Activated CD4-positive, alpha-beta memory T cell treated with anti-CD3 and anti-CD28 coated beads for 36 hours (primary cell): Measurements from ENCODE around the gene PLA2G4E. TPM values are rescaled to one million over a fixed set of nuclear protein-coding genes. Genes with fewer than 3 reads are reported as not detected.

Source experiments
- CTCF ChIA-PET: fragments of 350-600 bp; sonication (Branson Sonifier 250); formaldehyde crosslinking; loops from one replicate; lab custom pipeline; 2021; ENCODE audit warnings: antibody characterized with exemption, inconsistent platforms; lab: Charles Lee
- POLR2A ChIA-PET: fragments of 350-600 bp; sonication (Branson Sonifier 250); formaldehyde crosslinking; loops from one replicate; lab custom pipeline; 2021; ENCODE audit warnings: antibody characterized with exemption; lab: Charles Lee
- DNase-seq: peaks from one replicate; pipeline ENCODE4 v3.0.0-alpha.2; 2020
- H3K27ac Mint-ChIP-seq: one replicate; pipeline ENCODE4 v1.8.0; 2021; ENCODE audit warnings: mixed read lengths
- H3K27me3 Mint-ChIP-seq: one replicate; pipeline ENCODE4 v1.8.0; 2021; ENCODE audit warnings: mixed read lengths
- H3K36me3 Mint-ChIP-seq: one replicate; pipeline ENCODE4 v1.8.0; 2021; ENCODE audit warnings: mixed read lengths
- H3K4me1 Mint-ChIP-seq: one replicate; pipeline ENCODE4 v1.8.0; 2021; ENCODE audit warnings: low read depth, mixed read lengths
- H3K4me3 Mint-ChIP-seq: one replicate; pipeline ENCODE4 v1.8.0; 2021; ENCODE audit warnings: mild to moderate bottlenecking, mixed read lengths
- H3K9me3 Mint-ChIP-seq: one replicate; pipeline ENCODE4 v1.8.0; 2021; ENCODE audit warnings: mixed read lengths
- intact Hi-C: fragments of 100-400 bp; cut with micrococcal nuclease; formaldehyde crosslinking; loops from one replicate; pipeline ENCODE4 v1.15.1; 2023
- total RNA-seq, 2 experiments: library from RNA; stranded (reverse); gene quantifications; one replicate each; pipeline ENCODE4 v1.2.3, GENCODE V29; 2021

The PLA2G4E gene
- total RNA-seq, 2 experiments from 2014 or later: not detected

DNA sequence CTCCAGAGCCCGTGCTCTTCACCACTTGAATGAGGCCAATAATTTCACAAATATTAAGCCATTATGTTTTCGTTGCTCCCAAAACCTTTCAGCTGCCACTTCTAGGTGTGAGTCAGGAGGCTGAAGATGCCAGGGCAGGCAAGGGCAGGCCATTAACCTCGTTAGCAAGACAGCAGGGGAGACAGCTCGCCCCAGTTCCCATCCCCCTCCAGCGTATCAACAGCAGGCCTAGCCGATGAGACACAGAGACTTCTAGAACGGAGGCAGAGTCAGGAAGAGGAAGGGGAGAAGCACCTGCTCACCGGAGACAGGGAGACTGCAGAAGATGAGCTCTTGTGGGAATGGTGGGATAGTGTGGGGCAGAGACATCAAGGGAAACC is 28.0 kb upstream of the PLA2G4E start:
- CTCF ChIA-PET: no interaction called here
- intact Hi-C loops: no loop called here
- H3K4me1 Mint-ChIP-seq: peaks cover 4% of the 10 kb centered on the region
- H3K27ac Mint-ChIP-seq: no peak overlapping the region
- no peak overlapping the region for H3K4me3 Mint-ChIP-seq
- no peaks in the 10 kb centered on the region for H3K36me3 Mint-ChIP-seq
- no peak for DNase-seq
- H3K27me3 Mint-ChIP-seq: peaks cover 8% of the 10 kb centered on the region
- H3K9me3 Mint-ChIP-seq: no peaks in the 10 kb centered on the region
- POLR2A ChIA-PET: no interaction called here

DNA sequence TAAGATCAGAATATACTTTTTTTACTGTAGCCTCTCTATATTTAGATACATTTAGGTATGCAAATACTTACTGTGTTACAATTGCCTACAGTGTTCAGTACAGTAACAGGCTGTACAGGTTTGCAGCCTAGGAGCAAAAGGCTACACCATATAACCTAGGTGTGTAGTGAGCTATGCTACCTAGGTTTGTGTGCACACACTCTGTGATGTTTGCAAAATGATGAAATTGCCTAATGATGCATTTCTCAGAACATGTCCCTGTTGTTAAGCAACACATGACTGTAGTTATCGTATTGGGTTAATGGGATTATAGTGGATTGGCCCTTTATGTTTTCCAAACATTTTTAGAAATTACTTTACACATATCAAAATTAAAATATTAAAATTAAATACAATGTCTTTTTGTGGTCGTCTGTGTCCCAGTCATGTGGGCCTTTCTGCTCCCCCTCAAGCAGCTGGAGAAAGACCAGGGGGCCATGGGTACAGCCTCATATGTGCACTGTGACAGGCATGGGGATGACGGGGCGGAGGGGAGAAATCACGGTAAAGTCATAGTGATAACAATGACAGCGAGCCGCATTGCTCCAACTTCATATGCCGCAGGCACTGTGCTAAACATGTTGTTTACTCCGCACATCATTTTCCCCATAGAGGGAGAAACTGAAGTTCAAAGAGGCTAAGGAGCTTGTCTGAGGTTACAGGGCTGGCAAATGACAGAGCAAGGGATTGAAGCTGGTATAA is 27.4 kb upstream of the PLA2G4E start:
- no peak overlapping the region for H3K4me3 Mint-ChIP-seq
- peaks cover 4% of the 10 kb centered on the region for H3K4me1 Mint-ChIP-seq
- DNase-seq: no peak
- CTCF ChIA-PET: no interaction called here
- no peak overlapping the region for H3K27ac Mint-ChIP-seq
- peaks cover 6% of the 10 kb centered on the region for H3K27me3 Mint-ChIP-seq
- no peaks in the 10 kb centered on the region for H3K9me3 Mint-ChIP-seq
- intact Hi-C loops: no loop called here
- POLR2A ChIA-PET: no interaction called here
- H3K36me3 Mint-ChIP-seq: no peaks in the 10 kb centered on the region

DNA sequence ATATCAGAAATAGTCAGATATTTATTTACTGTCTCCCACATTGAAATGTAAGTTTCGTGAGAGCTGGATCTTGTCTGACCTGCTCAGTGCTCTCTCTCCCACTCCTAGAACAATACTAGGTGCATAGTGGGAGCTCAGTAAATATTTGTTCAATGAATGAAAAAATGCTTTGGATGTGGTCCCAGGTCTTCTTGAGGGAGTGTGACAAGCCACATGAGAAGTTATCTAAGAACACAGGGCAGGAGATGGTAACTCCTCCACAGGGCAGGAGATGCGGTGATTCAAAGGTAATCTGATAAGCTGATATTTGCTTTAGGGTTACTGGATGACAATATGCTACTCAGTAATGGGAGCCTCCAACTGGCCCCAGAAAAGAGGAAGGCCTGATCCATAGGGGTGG is 25.8 kb upstream of the PLA2G4E start:
- POLR2A ChIA-PET: no interaction called here
- CTCF ChIA-PET: interaction anchor here (0.9 kb wide), 1 partner anchor 57 kb away, joined by 5 read pairs; no protein-coding TSS in a partner anchor
- intact Hi-C loops: no loop called here
- Mint-ChIP-seq H3K27me3 (peaks cover 3% of the 10 kb centered on the region), H3K4me3 (no peak overlapping the region), H3K36me3 (no peaks in the 10 kb centered on the region), H3K9me3 (no peaks in the 10 kb centered on the region), H3K27ac (no peak overlapping the region), H3K4me1 (peaks cover 4% of the 10 kb centered on the region)
- DNase-seq: no peak

DNA sequence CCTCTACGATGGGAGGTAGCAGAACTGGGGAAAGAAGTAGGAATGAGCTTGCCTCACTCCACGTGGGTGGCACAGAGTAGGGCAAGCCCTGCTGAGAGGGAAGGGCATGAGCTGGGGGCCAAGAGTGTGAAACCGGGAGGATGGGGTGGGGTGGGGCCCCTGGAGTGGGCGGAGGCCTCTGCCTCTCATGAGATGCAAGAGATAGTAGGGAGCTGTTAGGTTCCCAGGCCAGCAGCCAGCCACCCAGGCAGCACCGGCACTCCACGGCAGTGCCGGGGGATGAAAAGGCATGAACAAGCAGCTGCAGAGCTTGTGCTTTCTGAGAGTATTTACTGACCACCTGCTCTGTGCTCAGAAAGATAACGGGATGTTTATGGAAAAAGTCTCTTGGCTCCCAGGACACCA is 24.4 kb upstream of the PLA2G4E start:
- CTCF ChIA-PET: interaction anchor here (0.8 to 1.3 kb wide), 2 partner anchors 55 to 57 kb away, joined by 3 read pairs; no protein-coding TSS in a partner anchor
- intact Hi-C loops: no loop called here
- no peak for DNase-seq
- POLR2A ChIA-PET: no interaction called here
- Mint-ChIP-seq H3K9me3 (no peaks in the 10 kb centered on the region), H3K27me3 (peaks cover 3% of the 10 kb centered on the region), H3K4me1 (peaks cover 4% of the 10 kb centered on the region), H3K4me3 (no peak overlapping the region), H3K27ac (no peak overlapping the region), H3K36me3 (no peaks in the 10 kb centered on the region)

DNA sequence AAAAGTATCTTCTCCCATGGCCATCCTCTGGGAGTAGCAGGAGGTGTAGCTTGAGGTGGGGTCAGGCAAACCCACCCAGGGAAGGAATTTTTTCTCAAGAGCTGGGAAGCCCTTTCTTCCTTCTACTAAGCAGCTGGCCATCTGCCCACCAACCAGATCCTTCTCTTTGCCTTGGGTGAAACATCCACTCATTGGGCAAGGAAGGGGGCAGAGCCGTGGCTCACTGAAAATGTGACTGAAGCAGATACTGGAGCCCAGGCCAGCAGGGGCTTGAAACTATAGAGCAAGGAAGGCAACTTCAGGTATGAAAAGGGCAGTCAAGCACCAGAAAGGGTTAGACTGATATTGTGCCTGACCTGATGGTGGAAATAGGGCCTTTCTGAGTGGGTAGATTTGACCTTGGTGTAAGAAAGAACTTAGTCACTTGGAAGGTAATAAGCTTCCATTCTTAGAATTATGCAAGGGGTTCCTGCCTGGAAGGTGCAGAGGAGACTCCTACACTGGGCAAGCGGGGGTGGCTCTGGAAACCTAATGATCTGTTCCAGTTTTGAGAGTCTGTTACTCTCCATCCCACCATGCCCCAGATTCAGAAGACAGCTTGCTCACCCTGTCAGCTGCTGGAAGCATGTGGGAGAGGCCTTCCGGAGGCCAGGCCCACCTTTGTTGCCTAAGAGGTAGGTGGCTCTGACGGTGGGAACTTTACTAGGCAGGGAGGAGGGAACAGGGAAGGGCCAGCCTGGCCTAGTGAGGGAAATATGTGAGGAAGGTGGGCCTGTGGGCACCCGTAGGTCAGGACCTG is 22.0 kb upstream of the PLA2G4E start:
- intact Hi-C loops: no loop called here
- ChIA-PET POLR2A (no interaction called here), CTCF (interaction anchor here (0.7 kb wide), 1 partner anchor 12 kb away, joined by 3 read pairs; no protein-coding TSS in a partner anchor)
- no peaks in the 10 kb centered on the region for H3K27me3 Mint-ChIP-seq
- no peaks in the 10 kb centered on the region for H3K36me3 Mint-ChIP-seq
- H3K4me3 Mint-ChIP-seq: no peak overlapping the region
- H3K4me1 Mint-ChIP-seq: peaks cover 4% of the 10 kb centered on the region
- DNase-seq: no peak
- no peaks in the 10 kb centered on the region for H3K9me3 Mint-ChIP-seq
- no peak overlapping the region for H3K27ac Mint-ChIP-seq

DNA sequence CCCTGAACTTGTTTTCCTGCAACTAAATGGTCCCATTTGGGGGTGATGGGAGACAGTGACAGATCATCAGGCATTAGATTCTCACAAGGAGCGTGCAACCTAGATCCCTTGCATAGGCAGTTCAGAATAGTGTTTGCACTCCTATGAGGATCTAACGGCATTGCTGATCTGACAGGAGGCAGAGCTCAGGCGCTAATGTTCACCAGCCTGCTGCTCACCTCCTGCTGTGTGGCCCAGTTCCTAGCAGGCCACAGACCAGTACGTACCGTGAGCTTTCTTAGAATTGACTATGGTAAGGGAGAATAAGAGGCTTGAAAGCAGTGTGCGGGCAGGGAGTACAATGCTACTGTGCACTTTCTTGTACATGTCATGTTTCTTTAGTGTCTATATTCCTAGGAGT is 17.6 kb upstream of the PLA2G4E start:
- Mint-ChIP-seq H3K36me3 (no peaks in the 10 kb centered on the region), H3K9me3 (no peaks in the 10 kb centered on the region), H3K27ac (no peak overlapping the region), H3K4me1 (peaks cover 10% of the 10 kb centered on the region), H3K4me3 (no peak overlapping the region), H3K27me3 (no peaks in the 10 kb centered on the region)
- intact Hi-C loops: no loop called here
- DNase-seq: no peak
- ChIA-PET POLR2A (no interaction called here), CTCF (no interaction called here)

DNA sequence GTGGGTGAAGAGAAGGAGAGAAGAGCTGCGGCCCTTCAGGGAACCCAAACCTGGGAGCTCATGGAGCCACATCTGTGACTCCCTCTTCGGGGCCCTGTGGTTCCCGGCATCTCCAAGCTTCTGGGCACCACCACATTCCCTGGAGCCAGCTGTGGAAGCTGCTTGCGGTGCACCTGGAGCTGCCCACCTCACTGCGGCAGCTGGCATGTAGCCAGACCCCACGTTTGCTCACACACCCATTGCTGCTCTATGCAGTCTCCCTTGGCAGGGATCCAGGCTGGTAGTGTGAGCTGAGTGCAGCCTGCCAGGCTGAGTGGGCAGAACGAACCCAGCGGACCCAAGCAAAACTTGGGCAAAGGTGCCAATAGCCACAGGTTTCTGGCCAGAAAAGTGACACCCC is 16.8 kb upstream of the PLA2G4E start:
- no peaks in the 10 kb centered on the region for H3K36me3 Mint-ChIP-seq
- no peak overlapping the region for H3K27ac Mint-ChIP-seq
- no peak overlapping the region for H3K4me3 Mint-ChIP-seq
- H3K4me1 Mint-ChIP-seq: peaks cover 14% of the 10 kb centered on the region
- POLR2A ChIA-PET: no interaction called here
- CTCF ChIA-PET: interaction anchor here (0.8 kb wide), 1 partner anchor 48 kb away, joined by 3 read pairs; no protein-coding TSS in a partner anchor
- DNase-seq: no peak
- intact Hi-C loops: no loop called here
- no peaks in the 10 kb centered on the region for H3K27me3 Mint-ChIP-seq
- no peaks in the 10 kb centered on the region for H3K9me3 Mint-ChIP-seq

DNA sequence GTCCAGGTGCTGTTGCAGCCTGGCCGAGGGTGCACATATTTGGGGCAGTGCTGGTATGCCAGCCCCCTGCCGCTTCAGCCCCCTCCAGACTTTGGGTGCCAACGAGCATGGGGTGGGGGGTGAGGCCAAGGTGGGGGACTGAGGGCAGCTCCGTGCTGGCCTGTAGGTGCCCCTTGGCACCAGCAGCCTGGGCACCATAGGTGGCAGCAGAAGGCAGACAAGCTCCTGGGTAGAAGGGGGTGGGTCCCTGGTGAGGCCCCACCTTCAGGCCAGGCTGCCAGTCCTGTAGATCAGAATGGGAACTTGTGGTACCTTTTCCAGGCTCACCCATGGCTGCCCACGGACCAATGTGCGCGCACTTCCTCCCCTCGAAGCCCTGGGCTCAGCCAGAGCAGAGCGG is 16.1 kb upstream of the PLA2G4E start:
- H3K36me3 Mint-ChIP-seq: no peaks in the 10 kb centered on the region
- POLR2A ChIA-PET: no interaction called here
- no peaks in the 10 kb centered on the region for H3K27me3 Mint-ChIP-seq
- peaks cover under 1% of the 10 kb centered on the region for H3K9me3 Mint-ChIP-seq
- no peak overlapping the region for H3K4me3 Mint-ChIP-seq
- DNase-seq: no peak
- H3K4me1 Mint-ChIP-seq: peaks cover 14% of the 10 kb centered on the region
- intact Hi-C loops: no loop called here
- H3K27ac Mint-ChIP-seq: no peak overlapping the region
- CTCF ChIA-PET: interaction anchor here (0.8 kb wide), 1 partner anchor 47 kb away, joined by 3 read pairs; no protein-coding TSS in a partner anchor

DNA sequence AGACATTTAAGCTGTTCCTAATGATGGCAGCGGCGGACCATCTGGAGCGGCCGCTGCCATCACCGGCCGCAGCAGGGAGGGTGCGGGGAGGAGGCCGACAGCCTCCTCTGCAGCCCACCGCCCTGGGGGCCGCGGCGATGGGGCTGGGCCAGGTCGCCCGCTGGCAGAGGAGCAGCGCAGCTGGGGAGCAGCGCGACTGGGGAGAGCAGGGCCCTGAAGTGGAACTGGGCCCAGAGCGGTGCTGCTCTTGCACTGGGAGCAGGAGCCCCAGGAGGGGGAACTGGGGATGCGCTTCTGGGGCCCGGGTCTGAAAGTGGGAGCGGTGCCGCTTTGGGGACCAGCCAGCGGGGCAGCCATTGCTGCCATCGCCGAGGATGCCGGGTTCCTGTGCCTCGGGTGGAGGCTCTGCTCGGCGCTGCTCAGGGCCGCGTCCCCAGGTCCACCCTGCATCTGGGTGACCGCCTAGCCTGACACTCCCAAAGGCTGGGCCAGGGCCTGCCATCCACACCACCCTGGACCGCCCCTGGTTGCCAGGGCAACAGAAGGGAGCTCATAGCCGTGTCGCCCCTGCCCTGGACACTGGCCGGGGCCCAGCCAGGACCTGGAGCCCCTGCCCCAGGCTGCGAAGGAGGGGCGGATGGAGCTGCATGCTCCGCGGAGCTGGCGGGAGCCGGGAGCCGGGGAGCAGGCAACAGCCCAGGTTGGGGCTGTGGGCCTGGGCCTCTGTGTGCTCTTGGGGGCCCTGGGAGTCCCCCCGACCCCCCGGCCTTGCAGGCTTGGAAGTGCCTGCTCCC is 15.5 kb upstream of the PLA2G4E start:
- no peak for DNase-seq
- Mint-ChIP-seq H3K27ac (no peak overlapping the region), H3K4me3 (no peak overlapping the region), H3K4me1 (peaks cover 14% of the 10 kb centered on the region), H3K36me3 (no peaks in the 10 kb centered on the region), H3K27me3 (no peaks in the 10 kb centered on the region), H3K9me3 (peaks cover 4% of the 10 kb centered on the region)
- intact Hi-C loops: no loop called here
- CTCF ChIA-PET: interaction anchor here (1.2 kb wide), 1 partner anchor 48 kb away, joined by 6 read pairs; no protein-coding TSS in a partner anchor
- POLR2A ChIA-PET: interaction anchor here (0.5 kb wide), 1 partner anchor 486 kb away, joined by 3 read pairs; no protein-coding TSS in a partner anchor

DNA sequence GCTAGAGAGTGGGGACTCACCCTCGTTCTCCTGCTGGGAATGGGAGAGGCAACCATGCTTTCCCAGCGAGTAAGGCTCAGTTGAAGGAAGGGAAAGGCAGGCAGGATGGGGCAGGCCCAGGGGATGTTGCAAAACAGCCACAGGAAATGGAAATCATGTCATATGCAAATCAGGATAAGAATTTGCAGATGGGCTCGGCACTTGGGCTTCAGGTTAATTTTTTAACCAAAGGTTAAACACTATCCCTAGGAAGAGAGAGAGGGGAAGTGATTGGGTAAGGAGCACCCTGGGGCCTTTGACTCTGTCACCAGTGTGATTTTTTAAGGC is 14.6 kb upstream of the PLA2G4E start:
- Mint-ChIP-seq H3K9me3 (peaks cover 4% of the 10 kb centered on the region), H3K4me3 (no peak overlapping the region), H3K27ac (no peak overlapping the region), H3K36me3 (no peaks in the 10 kb centered on the region), H3K4me1 (peaks cover 14% of the 10 kb centered on the region), H3K27me3 (no peaks in the 10 kb centered on the region)
- ChIA-PET CTCF (interaction anchor here (1.2 kb wide), 1 partner anchor 49 kb away, joined by 6 read pairs; no protein-coding TSS in a partner anchor), POLR2A (no interaction called here)
- intact Hi-C loops: no loop called here
- peak; percentile 49 for DNase-seq

DNA sequence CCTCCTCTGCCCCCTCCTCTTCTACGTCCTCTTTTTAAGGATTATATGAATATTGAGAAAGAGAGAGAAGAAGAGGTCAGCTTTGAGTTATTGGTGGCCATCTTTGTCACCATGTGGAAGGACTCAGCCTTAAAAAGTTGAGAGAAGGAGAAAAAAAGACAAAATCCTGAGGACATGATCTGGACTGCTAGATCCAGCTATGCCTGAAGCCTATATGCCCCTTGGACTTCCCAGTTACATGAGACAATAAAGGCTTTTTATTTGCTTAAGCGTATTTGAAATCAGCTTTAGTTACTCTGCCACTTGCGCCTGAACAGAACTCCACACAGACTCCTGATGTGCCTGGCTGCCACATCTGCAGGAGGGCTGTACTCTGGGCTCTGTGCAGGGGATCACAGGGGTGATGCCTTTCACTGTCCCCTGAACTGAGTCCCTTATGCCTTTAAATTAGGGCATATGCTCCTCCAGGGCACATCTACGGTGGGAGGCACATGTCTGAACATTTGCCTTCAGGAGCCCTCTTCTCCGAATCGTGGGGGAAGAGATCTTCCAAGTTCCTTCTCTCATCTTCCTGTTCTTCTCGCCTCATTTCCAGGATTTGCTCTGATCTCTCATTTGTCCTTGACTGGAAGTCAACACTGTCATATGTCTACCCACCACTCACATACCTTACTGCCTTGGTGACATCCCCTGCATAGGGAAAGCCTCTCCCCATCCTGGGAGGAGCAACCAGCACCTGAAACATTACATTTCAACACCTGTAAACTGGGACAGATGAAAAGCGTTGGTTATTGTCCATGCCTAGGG is 14.0 kb upstream of the PLA2G4E start:
- ChIA-PET POLR2A (no interaction called here), CTCF (no interaction called here)
- no peaks in the 10 kb centered on the region for H3K27me3 Mint-ChIP-seq
- intact Hi-C loops: no loop called here
- no peaks in the 10 kb centered on the region for H3K36me3 Mint-ChIP-seq
- DNase-seq: no peak
- no peak overlapping the region for H3K4me3 Mint-ChIP-seq
- peaks cover 4% of the 10 kb centered on the region for H3K9me3 Mint-ChIP-seq
- H3K4me1 Mint-ChIP-seq: peaks cover 14% of the 10 kb centered on the region
- no peak overlapping the region for H3K27ac Mint-ChIP-seq
